ENCODE data around the gene MDK. TPM values are rescaled to one million over a fixed set of nuclear protein-coding genes. Genes with fewer than 3 reads are reported as not detected.
A peak's percentile ranks its signal among the peaks of the same experiment; 100 is the strongest.

The MDK gene
- total RNA-seq, 1 experiment from 2014 or later: 399 TPM

DNA sequence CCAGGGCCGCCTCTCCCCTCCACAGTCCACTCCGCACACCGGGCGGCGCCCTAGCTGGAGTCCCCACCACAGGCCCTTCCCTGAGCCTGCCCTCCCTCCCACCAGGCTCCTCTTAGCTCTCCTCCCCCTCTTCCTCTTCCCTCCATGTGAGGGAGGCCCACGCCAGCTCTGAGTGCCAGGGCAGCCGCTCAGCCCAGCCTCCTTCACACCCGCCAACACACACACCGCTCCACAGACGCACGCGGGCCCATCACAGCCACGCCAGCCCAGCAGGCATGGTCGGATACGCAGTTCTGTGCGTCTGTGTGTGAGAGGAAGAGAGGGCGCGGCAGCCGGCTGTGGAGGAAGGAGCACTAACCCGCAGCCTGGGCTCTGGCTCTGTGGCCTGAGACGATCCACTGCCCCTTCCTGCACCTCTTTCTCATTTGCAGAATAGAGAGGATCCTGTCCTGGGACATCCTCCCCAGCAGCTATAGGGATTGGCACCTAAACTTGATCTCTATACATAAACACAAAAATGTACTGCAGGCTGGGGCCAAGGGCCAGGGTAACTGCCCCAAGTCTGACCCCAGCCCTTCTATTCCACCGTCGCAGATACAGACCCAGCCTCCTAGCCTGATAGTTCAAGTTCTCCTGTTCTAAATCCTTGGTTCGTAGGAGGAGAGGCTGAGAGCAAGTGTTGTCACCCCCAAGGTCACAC lies 6.6 kb downstream of the MDK start:
- Histone ChIP-seq H3K27me3 (ENCODE audit: insufficient read depth, low read depth) (peaks cover 22% of the 10 kb centered on the region), H3K9me3 (ENCODE audit: insufficient read depth, low read depth) (no peaks in the 10 kb centered on the region), H3K27ac (no peak overlapping the region), H2AFZ (no peak overlapping the region), H3K79me2 (ENCODE audit: low read depth) (no peaks in the 10 kb centered on the region), H3K36me3 (ENCODE audit: low read depth) (no peaks in the 10 kb centered on the region), H4K20me1 (ENCODE audit: insufficient read depth) (peaks cover 11% of the 10 kb centered on the region), H3F3A (ENCODE audit: insufficient read depth, low read depth) (peaks cover 12% of the 10 kb centered on the region), H3K4me2 (no peak overlapping the region), H3K4me1 (replicated peaks; ENCODE audit: insufficient read depth) (peaks cover 23% of the 10 kb centered on the region), H3K4me3 (no peak overlapping the region), H3K9me2 (ENCODE audit: insufficient read depth) (no peaks in the 10 kb centered on the region)
- CTCF ChIA-PET: interaction anchor here (0.6 to 1.0 kb wide), 5 partner anchors 21 to 464 kb away, joined by 3 to 6 read pairs (median 4); partner anchors contain the start of gene ATG13
- intact Hi-C loops (cut with micrococcal nuclease; ENCODE audit: unreplicated experiment): no loop called here
- POLR2A ChIA-PET (ENCODE audit: unreplicated experiment): interaction anchor here (0.6 kb wide), 2 partner anchors 34 to 92 kb away, joined by 3 to 5 read pairs; no protein-coding TSS in a partner anchor
- BruUV-seq (replicated peaks): no TSS peak
- no peak for DNase-seq
- no peak for TF ChIP-seq EZH2 (IDR thresholded peaks at IDR 0.05; ENCODE audit: low read depth)
- TF ChIP-seq, protein P1, sequence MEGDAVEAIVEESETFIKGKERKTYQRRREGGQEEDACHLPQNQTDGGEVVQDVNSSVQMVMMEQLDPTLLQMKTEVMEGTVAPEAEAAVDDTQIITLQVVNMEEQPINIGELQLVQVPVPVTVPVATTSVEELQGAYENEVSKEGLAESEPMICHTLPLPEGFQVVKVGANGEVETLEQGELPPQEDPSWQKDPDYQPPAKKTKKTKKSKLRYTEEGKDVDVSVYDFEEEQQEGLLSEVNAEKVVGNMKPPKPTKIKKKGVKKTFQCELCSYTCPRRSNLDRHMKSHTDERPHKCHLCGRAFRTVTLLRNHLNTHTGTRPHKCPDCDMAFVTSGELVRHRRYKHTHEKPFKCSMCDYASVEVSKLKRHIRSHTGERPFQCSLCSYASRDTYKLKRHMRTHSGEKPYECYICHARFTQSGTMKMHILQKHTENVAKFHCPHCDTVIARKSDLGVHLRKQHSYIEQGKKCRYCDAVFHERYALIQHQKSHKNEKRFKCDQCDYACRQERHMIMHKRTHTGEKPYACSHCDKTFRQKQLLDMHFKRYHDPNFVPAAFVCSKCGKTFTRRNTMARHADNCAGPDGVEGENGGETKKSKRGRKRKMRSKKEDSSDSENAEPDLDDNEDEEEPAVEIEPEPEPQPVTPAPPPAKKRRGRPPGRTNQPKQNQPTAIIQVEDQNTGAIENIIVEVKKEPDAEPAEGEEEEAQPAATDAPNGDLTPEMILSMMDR (conservative IDR thresholded peaks at IDR 0.05): no peak

DNA sequence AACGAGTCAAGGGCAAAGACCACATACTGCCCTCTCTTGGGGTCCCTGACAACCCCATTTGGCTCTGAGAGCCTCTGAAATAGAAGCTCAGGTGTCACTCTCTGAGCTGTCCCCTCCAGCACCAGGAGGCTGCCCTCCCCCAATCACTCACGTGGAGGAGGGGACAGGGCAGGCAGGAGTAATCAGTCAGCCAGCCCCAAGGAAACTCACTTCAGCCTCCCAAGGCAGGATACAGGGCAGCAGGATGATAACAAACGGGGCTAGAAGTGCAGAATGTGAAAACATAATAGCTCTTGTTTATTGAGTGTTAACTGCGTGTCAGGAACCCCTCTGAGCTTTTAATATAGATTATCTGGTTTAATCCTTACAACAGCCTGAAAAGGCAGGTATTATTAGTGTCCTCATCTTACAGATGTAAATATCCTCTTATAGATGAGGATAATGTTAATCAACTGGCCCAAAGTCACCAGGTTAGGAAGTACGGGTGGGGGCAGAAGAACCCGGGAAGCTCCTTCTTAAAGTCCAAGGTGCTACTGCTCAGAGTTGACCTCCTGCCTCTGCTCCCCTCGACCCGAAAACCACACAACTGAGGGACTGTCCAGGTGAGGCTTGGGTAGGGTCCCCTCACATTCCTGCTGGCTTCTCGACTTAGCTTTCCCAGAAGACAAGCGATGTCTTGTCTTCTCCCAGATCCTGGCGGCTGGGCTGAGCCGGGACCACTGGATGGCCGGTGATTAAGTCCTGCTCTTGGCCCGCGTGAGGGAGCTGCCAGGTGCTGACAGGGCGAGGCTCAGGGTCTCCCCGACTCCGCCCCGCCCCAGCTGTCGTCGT lies 7.4 kb downstream of the MDK start:
- Histone ChIP-seq H4K20me1 (ENCODE audit: insufficient read depth) (peaks cover 17% of the 10 kb centered on the region), H3K4me1 (replicated peaks; ENCODE audit: insufficient read depth) (peaks cover 17% of the 10 kb centered on the region), H3K36me3 (ENCODE audit: low read depth) (no peaks in the 10 kb centered on the region), H3K27me3 (ENCODE audit: insufficient read depth, low read depth) (peaks cover 22% of the 10 kb centered on the region), H3K4me3 (peak overlapping the region; percentile 54; the same call in 1 of the 2 replicates), H3K9me3 (ENCODE audit: insufficient read depth, low read depth) (no peaks in the 10 kb centered on the region), H3K9me2 (ENCODE audit: insufficient read depth) (no peaks in the 10 kb centered on the region), H3K4me2 (peak overlapping the region; percentile 83), H2AFZ (no peak overlapping the region), H3F3A (ENCODE audit: insufficient read depth, low read depth) (peaks cover 5% of the 10 kb centered on the region), H3K79me2 (ENCODE audit: low read depth) (no peaks in the 10 kb centered on the region), H3K27ac (no peak overlapping the region)
- TF ChIP-seq, protein P1 (conservative IDR thresholded peaks at IDR 0.05): no peak
- TF ChIP-seq EZH2 (IDR thresholded peaks at IDR 0.05; ENCODE audit: low read depth): no peak
- DNase-seq: peak in 1 of 2 experiments; percentile 26
- no TSS peak for BruUV-seq (replicated peaks)
- intact Hi-C loops (cut with micrococcal nuclease; ENCODE audit: unreplicated experiment): loop anchor here (1.0 kb wide), 2 partner anchors 148 to 542 kb away; partner anchors contain the start of gene CRY2
- CTCF ChIA-PET: interaction anchor here (0.6 to 1.0 kb wide), 3 partner anchors 22 to 464 kb away, joined by 3 to 6 read pairs (median 4); partner anchors contain the start of gene ATG13
- POLR2A ChIA-PET (ENCODE audit: unreplicated experiment): interaction anchor here (0.5 to 0.6 kb wide), 2 partner anchors 35 to 170 kb away, joined by 3 read pairs; no protein-coding TSS in a partner anchor
